ENCODE results near the gene HS3ST4.

HS3ST4 gene

GRCh38 chr16:26157319-26157718, 465.6 kb downstream of the HS3ST4 start:
- no peak for DNase-seq (ENCODE audit: extremely low read depth in 1 of 2, low read depth in 1 of 2)

GRCh38 chr16:26158142-26158759, 466.5 kb downstream of the HS3ST4 start:
- no peak for DNase-seq (ENCODE audit: extremely low read depth in 1 of 2, low read depth in 1 of 2)

DNA sequence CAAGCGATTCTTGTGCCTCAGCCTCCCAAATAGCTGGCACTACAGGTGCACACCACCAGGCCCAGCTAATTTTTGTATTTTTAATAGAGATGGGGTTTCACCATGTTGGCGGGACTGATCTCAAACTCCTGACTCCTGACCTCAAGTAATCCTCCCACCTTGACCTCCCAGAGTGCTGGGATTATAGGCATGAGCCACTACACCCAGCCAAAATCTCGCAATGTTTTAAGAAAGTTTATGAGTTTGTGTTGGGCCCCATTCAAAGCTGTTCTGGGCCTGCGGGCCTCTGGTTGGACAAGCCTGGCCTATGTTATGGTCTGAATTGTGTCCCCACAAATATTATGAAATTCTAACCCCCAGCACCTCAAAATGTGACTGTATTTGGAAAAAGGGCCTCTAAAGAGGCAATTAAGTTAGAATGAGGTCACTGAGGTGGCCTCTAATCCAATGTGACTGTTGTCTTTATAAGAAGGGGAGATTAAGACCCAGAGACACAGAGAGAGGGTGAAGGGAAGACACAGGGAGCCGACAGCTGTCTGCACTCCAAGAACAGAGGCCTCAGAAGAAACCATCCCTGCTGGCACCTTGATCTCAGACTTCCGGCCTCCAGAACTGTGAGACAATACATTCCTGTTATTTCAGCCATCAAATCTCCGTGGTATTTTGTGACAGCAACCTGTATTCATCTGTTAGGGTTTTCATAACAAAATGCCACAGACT, 469.9 kb downstream of the HS3ST4 start:
- DNase-seq (ENCODE audit: extremely low read depth in 1 of 2, low read depth in 1 of 2): no peak

DNA sequence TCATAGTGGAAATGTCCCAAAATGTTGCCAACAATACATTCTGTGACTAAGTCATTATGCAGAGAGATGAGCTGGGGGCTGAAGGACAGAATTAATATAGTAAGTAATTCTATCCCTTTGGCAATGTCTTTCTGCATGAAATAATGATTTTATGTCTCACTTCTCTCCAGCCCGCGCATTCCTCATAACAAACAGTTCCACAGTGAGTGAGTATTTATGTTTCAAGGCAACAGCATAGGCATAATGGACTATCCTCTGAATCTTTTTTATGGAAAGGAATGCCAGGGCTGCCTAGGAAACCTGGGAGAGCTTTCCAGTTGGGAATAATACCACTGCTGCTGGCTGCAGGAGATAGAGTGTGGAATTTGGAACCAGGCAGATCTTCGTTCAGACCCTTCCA, 477.7 kb downstream of the HS3ST4 start:
- no peak for DNase-seq (ENCODE audit: extremely low read depth in 1 of 2, low read depth in 1 of 2)

GRCh38 chr16:26175944-26176343, 484.2 kb downstream of the HS3ST4 start:
- no peak for DNase-seq (ENCODE audit: extremely low read depth in 1 of 2, low read depth in 1 of 2)

DNA sequence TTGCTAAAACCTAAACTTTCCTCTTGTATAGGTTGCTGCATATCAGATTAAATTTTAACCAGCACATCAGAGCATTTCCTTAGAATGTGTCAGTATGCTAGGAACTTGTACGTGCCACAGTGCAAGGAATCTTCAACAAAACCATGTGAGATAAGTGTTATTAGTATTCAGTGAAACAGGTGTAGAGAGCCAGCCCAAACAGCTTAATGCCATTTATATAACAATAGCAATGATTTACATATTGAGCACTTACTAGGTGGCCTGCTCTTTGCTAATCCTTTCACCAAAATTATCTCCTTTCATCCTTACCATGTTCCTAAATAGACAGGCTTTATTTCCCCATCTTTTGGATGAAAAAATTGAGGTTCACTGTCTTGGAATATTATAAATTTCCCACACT, 485.7 kb downstream of the HS3ST4 start:
- DNase-seq (ENCODE audit: extremely low read depth in 1 of 2, low read depth in 1 of 2): no peak

DNA sequence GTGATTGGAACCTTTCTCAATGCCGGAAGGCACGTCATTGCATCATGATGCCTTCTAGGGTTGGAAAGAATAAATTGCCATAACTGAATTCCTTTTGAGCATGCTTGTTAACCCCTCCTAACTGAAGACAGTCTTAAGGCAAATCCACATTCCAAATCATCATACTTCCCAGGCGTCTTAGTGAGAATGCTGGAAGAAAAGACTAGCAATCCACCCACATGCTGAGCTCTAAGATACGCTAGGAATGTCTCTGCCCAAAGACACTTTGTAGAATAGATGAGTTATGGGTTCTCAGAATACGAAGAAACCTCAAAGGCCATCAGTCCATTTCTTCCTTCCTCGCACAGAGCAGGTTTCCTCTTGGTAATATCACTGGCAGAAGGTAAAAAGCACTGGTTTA, 486.5 kb downstream of the HS3ST4 start:
- DNase-seq (ENCODE audit: extremely low read depth in 1 of 2, low read depth in 1 of 2): no peak

DNA sequence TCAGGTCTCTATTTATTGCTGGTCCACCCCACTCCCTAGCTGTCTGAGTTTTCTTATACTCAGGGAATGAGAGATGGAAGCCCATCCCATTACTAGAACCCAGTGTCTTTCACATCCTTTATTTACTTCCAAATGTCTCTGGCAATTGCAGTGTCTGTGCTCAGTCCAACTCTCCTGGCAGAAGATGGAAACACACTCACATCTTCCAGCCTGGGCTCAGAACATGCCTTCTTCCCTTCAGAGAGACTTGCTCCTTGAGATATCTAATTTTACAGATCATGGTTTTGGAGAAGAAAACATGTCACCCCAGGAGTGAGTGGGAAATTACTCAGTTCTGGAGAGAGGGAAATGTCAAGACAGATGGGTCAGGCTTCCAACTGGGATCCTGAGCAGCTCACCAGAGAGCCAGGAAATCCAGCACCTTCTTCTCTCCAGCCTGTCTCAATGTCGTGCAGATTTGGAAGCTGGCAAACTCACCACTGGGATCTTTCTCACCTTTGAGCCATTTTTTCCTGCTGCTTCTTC, 494.4 kb downstream of the HS3ST4 start:
- DNase-seq (ENCODE audit: extremely low read depth in 1 of 2, low read depth in 1 of 2): no peak
